PC-3 (cell line): ENCODE measurements around the gene SELENOF. TPM values are rescaled to one million over a fixed set of nuclear protein-coding genes. Genes with fewer than 3 reads are reported as not detected.

Experiments
- ATAC-seq: fragments of 200-7000 bp; cut with Tn5 transposase; 2 replicates; pipeline ENCODE4 v1.9.1; 2020; ENCODE audit warnings: mild to moderate bottlenecking, moderate library complexity
- BruUV-seq: library from RNA; stranded (reverse); fragments of 400-500 nt; replicated peaks from 2 replicates; lab custom pipeline; 2021; lab: Mats Ljungman, UMichigan
- CTCF ChIA-PET: fragments of 300-600 bp; sonication (Branson Sonifier 250); formaldehyde crosslinking; loops from one replicate; lab custom pipeline; 2022; ENCODE audit warnings: antibody characterized with exemption; lab: Charles Lee
- POLR2A ChIA-PET: fragments of 300-600 bp; sonication (Branson Sonifier 250); formaldehyde crosslinking; loops from one replicate; lab custom pipeline; 2022; ENCODE audit warnings: antibody characterized with exemption; ENCODE audit not compliant: unreplicated experiment; lab: Charles Lee
- DNase-seq: peaks from one replicate; pipeline ENCODE4 v3.0.0-alpha.2; 2015
- H2AFZ ChIP-seq: fragments of 300-600 bp; sonication (generic); 2 replicates; pipeline ENCODE4 v1.6.0; 2016; ENCODE audit warnings: antibody characterized with exemption, low read length
- H3F3A ChIP-seq: fragments of 300-600 bp; sonication (generic); one replicate; pipeline ENCODE4 v1.6.0; 2017; ENCODE audit warnings: antibody characterized with exemption, low read length, control low read depth, mild to moderate bottlenecking; ENCODE audit not compliant: unreplicated experiment
- H3K27ac ChIP-seq: fragments of 300-600 bp; sonication (generic); 2 replicates; pipeline ENCODE4 v1.5.1; 2016; ENCODE audit warnings: mild to moderate bottlenecking, low read length
- H3K27me3 ChIP-seq: fragments of 300-600 bp; sonication (generic); 2 replicates; pipeline ENCODE4 v1.6.1; 2016; ENCODE audit warnings: low read length, mixed read lengths
- H3K36me3 ChIP-seq: fragments of 300-600 bp; sonication (generic); 2 replicates; pipeline ENCODE4 v1.6.1; 2016; ENCODE audit warnings: low read depth, mixed run types, low read length, mixed read lengths
- H3K4me1 ChIP-seq: fragments of 300-600 bp; sonication (generic); 2 replicates; pipeline ENCODE4 v1.5.1; 2016; ENCODE audit warnings: low read length; ENCODE audit not compliant: insufficient read depth
- H3K4me2 ChIP-seq: fragments of 300-600 bp; sonication (generic); 2 replicates; pipeline ENCODE4 v1.6.0; 2016; ENCODE audit warnings: low read length
- H3K4me3 ChIP-seq: fragments of 300-600 bp; sonication (generic); 2 replicates; pipeline ENCODE4 v1.5.1; 2016; ENCODE audit warnings: mild to moderate bottlenecking, low read length, mixed read lengths
- H3K79me2 ChIP-seq: fragments of 300-600 bp; sonication (generic); 2 replicates; pipeline ENCODE4 v1.6.1; 2017; ENCODE audit warnings: low read length, mixed read lengths
- H3K9ac ChIP-seq: fragments of 300-600 bp; sonication (generic); 2 replicates; pipeline ENCODE4 v1.6.0; 2016; ENCODE audit warnings: mild to moderate bottlenecking, low read length
- H3K9me2 ChIP-seq: fragments of 300-600 bp; sonication (generic); replicated peaks from 2 replicates; pipeline ENCODE4 v1.6.1; 2016; ENCODE audit warnings: mixed run types, low read length, mixed read lengths
- H3K9me3 ChIP-seq: fragments of 300-600 bp; sonication (generic); 2 replicates; pipeline ENCODE4 v1.6.1; 2016; ENCODE audit warnings: low read length, mixed read lengths
- H4K20me1 ChIP-seq: fragments of 300-600 bp; sonication (generic); 2 replicates; pipeline ENCODE4 v1.6.1; 2016; ENCODE audit warnings: low read length, mixed read lengths
- EZH2 ChIP-seq: fragments of 300-600 bp; sonication (generic); IDR thresholded peaks from one replicate; pipeline ENCODE4 v1.6.1; 2017; ENCODE audit warnings: antibody characterized with exemption, mild to moderate bottlenecking, low read length; ENCODE audit not compliant: unreplicated experiment
- EZH2phosphoT487 ChIP-seq: fragments of 300-600 bp; sonication (generic); IDR thresholded peaks from 2 replicates; pipeline ENCODE4 v1.6.1; 2018; ENCODE audit warnings: mild to moderate bottlenecking, antibody characterized with exemption, low read length, borderline replicate concordance
- intact Hi-C: fragments of 100-400 bp; cut with micrococcal nuclease; formaldehyde crosslinking; loops from 2 replicates; pipeline ENCODE4 v1.9.0; 2023
- total RNA-seq: library from RNA; depleted of rRNA; stranded (reverse); fragments of >200 nt; gene quantifications from 2 replicates; pipeline ENCODE4 v1.2.3, GENCODE V29; 2014
- TF ChIP-seq, protein P1 (sequence below): fragments of 300-600 bp; sonication (generic); conservative IDR thresholded peaks from 2 replicates; pipeline ENCODE4 v1.5.1; 2017; ENCODE audit warnings: antibody characterized with exemption, low read depth, mild to moderate bottlenecking, low read length

SELENOF gene
- total RNA-seq, 1 experiment from 2014 or later, result 174 TPM

DNA sequence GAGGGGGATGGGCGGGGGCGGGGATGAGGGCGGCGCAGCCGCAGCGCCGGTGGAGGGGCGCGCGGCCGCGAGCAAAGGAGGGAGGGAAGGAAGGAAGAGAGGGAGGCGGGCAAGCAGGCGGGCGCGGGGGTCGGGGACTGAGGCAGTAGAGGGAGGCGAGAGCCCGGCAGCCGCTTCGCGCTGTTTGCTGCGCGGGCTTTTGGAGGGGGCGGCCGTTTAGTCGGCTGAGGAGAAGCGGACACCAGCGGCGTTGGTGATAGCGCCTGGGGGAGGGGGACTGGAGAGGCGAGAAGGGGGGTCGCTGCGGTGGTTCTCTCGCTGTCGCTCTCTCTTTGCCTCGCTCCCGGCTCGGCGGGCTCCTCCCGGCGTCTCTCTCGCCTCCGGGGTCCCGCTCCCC lies 673 bp upstream of the SELENOF start, which contains the start of gene HS2ST1:
TSS of gene HS2ST1 (plus strand) at position 35 of the 397 bp plus-strand sequence.
- peaks cover 23% of the 10 kb centered on the region for H4K20me1 ChIP-seq
- H3K4me1 ChIP-seq, result peaks cover 20% of the 10 kb centered on the region
- peak; percentile 25; the same call in 1 of the 2 replicates for ATAC-seq
- peak within 1 kb of the TSS; percentile 98 for H2AFZ ChIP-seq
- TF ChIP-seq, protein P1, sequence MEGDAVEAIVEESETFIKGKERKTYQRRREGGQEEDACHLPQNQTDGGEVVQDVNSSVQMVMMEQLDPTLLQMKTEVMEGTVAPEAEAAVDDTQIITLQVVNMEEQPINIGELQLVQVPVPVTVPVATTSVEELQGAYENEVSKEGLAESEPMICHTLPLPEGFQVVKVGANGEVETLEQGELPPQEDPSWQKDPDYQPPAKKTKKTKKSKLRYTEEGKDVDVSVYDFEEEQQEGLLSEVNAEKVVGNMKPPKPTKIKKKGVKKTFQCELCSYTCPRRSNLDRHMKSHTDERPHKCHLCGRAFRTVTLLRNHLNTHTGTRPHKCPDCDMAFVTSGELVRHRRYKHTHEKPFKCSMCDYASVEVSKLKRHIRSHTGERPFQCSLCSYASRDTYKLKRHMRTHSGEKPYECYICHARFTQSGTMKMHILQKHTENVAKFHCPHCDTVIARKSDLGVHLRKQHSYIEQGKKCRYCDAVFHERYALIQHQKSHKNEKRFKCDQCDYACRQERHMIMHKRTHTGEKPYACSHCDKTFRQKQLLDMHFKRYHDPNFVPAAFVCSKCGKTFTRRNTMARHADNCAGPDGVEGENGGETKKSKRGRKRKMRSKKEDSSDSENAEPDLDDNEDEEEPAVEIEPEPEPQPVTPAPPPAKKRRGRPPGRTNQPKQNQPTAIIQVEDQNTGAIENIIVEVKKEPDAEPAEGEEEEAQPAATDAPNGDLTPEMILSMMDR, result no peak
- TF ChIP-seq EZH2phosphoT487 (no peak), EZH2 (no peak)
- TSS peak; percentile 47 for BruUV-seq
- no peaks in the 10 kb centered on the region for H3K9me2 ChIP-seq
- peak within 1 kb of the TSS; percentile 68 for H3K27ac ChIP-seq
- ChIA-PET POLR2A (interaction anchor here (0.8 kb wide), 1 partner anchor 57 kb away, joined by 4 read pairs; no protein-coding TSS in a partner anchor), CTCF (interaction anchor here (0.6 to 2.3 kb wide), 4 partner anchors 50 to 412 kb away, joined by 3 to 8 read pairs (median 3); partner anchors contain the start of gene SH3GLB1)
- H3K36me3 ChIP-seq, result peaks cover 4% of the 10 kb centered on the region; the same call in 1 of the 2 replicates
- no peaks in the 10 kb centered on the region for H3K9me3 ChIP-seq
- DNase-seq, result no peak
- intact Hi-C loops, result loop anchor here (2.0 to 10.0 kb wide), 4 partner anchors 42 to 210 kb away; partner anchors contain the start of gene SH3GLB1
- peak within 1 kb of the TSS; percentile 94 for H3K9ac ChIP-seq
- H3F3A ChIP-seq, result no peaks in the 10 kb centered on the region
- H3K27me3 ChIP-seq, result no peaks in the 10 kb centered on the region
- H3K4me2 ChIP-seq, result peak within 1 kb of the TSS; percentile 96
- peaks cover 81% of the 10 kb centered on the region for H3K79me2 ChIP-seq
- H3K4me3 ChIP-seq, result peak within 1 kb of the TSS; percentile 99

DNA sequence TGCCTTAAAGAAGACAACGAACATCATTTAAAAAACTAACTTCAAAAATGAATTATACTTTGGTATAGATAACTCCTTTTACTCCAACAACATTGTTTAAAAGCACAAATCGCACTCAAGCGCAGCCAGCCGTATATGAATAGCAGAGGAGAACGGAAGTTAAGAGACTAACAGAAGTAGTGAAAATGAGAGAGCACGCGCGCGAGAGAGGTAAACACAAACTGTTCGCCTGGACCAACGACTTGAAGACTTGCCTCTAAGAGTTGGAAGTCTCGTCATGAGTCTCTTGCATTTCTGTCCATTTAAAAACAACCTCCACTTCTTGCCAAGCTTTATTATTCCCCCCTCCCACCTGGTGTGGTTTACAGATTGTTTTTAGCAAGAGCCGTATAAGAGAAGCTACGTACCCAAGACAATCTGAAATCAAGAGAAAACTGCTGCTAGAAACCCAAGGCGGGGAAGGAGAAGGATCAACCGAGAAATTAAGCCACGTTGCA lies 479 bp downstream of the SELENOF start:
- Histone ChIP-seq H3F3A (no peaks in the 10 kb centered on the region), H3K79me2 (peaks cover 92% of the 10 kb centered on the region), H4K20me1 (peaks cover 34% of the 10 kb centered on the region), H3K4me2 (peak overlapping the region; percentile 90), H3K4me1 (peaks cover 17% of the 10 kb centered on the region), H3K4me3 (peak overlapping the region; percentile 98), H3K9me3 (no peaks in the 10 kb centered on the region), H3K27me3 (no peaks in the 10 kb centered on the region), H3K9me2 (no peaks in the 10 kb centered on the region), H3K36me3 (peaks cover 7% of the 10 kb centered on the region; the same call in 1 of the 2 replicates), H3K9ac (peak overlapping the region; percentile 94), H2AFZ (peak overlapping the region; percentile 81), H3K27ac (peak overlapping the region; percentile 68)
- ATAC-seq, result 0 out of 2 replicates have a peak, but pooled peaks have one; percentile 4
- BruUV-seq, result TSS peak; percentile 74
- ChIA-PET CTCF (no interaction called here), POLR2A (no interaction called here)
- TF ChIP-seq EZH2 (no peak), EZH2phosphoT487 (no peak)
- TF ChIP-seq, protein P1, result no peak
- peak; percentile 34 for DNase-seq
- intact Hi-C loops, result loop anchor here (5.0 to 10.0 kb wide), 2 partner anchors 41 to 209 kb away; partner anchors contain the start of gene SH3GLB1
